SW480 (cell line): ENCODE measurements around the gene P4HTM.
A peak's percentile ranks its signal among the peaks of the same experiment; 100 is the strongest.

ENCODE experiments used
- DNase-seq: peaks from one replicate; pipeline ENCODE4 v3.0.0-alpha.2; 2016; ENCODE audit warnings: low spot score

P4HTM gene

DNA sequence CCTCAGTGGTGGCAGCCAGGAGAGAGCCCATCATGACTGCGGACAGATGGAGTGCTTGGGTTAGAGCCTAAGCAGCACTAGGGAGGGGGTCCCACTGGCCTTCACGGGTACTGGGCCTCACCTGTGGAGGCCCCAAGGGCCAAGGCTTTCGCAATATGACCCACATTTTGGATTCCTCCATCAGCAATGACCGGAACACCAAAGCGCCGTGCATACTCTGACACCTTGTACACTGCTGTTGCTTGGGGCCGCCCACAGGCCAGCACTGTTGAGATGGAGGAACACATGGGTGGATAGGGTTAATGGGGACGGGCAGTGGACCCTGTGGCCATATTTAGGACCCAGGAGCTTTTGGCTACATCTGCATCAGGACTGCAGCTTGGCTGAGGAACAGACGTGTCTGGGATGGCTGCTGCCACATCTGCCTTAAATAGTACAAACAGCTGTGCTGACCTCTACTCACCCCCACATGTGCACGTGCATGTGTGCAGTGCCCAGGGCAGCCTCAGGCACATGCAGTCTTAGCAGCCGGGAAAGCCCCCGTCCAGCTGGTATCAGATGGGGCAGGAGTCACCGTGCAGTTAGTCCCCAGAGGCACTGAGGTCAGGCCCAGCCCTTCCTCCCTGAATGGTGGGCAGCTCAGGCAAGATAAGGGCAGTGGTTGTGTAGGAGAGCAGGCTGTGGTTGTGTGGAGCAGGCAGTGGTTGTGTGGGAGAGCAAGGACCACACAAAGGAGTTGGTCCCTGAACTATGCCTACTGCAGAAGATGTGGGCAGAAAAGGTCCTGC, 35.2 kb downstream of the P4HTM start:
- no peak for DNase-seq

DNA sequence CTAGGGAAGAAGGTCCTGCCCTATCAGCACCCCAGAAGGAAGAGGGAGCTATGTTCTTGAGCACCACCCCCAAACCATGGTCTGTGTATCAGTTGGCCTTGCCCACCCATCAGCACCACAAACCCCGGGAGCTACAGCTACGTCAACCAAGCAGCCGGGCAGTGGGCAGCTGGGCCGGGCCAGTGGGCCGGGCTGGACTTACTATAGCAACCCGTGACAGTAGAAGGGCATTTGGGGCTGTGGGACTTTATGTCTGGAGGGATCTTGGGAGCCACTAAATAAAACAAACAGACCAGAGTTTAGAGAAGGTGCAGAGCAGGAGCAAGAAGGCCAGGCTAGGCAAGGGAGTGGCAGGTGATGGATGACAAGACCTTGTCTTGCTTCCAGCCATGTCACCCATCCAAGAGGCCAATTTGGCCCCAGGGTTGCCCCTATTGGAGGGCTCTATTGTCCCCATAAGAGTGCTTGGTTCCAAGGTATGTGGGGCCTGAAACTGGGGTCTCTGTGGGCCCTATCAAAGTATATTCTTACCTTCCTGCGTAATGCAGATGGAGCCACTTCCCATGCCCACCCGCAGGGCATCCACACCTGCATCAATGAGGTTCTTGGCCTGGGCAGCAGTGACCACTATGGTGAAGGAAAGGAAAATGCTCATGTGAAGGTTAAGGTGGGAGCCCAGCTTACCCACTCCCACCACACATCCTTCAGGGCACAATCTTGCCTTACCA, 35.9 kb downstream of the P4HTM start:
- DNase-seq: no peak

DNA sequence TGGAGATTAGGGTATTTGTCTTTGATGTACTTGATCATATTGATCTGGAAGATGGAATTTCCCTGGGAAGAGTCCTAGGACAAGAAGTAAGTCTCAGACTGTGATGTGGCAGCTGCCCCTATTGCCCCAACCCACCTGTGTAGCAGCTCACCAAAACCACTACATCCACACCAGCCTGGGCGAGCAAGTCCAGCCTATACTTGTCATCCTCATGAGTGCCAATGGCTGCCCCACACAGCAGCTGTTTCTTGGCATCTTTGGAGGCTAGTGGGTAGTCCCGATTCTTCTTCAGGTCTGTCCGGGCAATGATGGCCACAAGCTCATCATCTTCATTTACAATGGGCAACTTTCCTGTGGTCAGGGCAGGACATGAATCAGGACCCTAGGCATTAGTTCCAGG, 36.5 kb downstream of the P4HTM start:
- no peak for DNase-seq

DNA sequence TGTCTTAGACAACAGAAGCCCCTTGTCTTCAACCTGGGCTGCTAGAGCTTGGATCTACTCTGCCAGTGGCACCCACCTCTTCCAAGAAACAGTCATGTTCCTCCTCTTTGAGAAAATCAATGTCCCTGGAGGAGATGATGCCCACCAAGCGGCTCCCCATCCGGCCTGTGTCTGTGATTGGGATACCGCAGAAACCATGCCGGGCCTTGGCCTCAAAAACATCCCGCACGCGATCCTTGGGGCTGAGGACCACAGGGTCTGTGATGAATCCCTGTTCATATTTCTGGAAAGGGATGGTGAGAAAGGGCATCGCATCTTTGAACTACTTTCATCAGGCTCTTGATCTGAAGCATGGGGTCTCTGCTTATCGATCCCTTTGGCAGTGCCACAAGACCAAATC, 37.6 kb downstream of the P4HTM start:
- DNase-seq: no peak

DNA sequence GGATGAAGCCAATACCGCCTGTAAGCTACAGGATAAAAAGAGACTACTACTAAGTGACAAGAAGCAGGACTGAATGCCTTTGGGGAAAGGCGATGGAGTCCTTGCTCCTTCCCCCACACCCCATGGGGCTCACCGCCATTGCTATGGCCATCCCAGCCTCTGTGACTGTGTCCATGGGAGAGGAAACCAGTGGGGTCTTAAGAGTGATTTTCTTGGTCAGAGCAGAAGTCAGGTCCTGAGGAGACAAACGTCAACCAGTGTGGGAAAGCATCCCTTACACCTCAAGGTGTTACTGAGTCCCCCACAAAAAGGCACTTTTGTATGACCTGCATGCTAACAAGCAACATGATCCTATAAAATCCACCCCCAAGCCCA, 38.2 kb downstream of the P4HTM start:
- DNase-seq: no peak

DNA sequence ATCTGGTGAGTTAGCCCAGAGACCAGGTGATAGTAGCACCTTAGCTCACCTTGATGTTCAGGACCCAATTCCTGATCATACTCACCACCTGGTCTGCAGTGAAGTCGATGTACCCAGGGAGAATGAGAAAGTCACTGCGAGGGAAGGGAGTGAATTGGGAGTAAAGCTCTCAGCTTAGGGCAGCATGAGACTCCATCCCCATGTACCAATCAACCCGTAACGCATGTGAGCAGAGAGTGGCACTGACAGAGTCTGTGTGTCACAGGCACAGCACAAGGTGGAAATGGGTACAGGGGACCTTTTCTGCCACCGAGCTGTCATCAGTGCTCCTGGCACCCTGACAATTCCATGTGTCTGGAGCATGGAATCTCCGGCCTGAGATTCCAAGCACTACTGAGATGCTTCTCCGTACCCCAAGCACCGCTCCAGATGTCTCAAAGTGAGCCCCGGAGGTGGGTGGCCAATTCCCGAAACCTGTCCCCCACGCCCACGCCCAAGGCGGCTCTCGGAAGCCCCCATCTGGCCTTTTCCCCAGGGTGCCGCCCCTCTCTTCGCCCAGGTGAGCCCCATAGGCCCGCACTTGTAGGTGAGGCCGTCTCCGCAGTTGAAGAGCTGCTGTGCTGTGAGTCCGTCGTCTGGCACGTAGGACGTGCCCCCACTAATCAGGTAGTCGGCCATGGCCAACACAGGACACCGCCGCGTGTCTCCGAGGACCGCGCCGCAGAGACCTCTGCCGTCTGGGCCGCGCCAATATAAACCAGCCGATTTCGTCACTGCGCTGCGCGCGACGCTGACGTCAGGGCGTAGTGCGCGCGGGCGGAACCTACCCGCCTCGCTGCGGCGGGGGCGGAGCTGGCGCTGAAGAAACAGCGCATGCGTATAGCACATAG, 38.9 kb downstream of the P4HTM start, which contains the start of gene IMPDH2:
Gene IMPDH2, minus strand, starts transcription at position 726 of the 890 bp plus-strand sequence. Its CDS starts 48 bp downstream, at position 678.
- peak; percentile 90 for DNase-seq

DNA sequence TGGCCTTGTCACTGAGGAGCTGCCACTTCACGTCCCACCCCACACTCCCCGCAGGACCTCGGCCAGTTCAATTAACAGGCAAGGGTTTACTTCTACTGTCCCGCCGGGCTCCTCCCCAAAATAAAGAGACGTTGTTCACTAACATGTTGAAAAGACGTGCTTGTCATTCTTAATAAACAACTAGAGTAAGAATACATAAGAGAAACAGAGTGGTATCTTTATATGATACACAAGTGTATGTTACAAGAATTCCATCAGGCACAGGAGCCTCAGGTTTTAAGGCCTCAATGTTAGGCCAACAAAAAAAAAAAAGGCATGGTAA, 39.5 kb downstream of the P4HTM start:
- DNase-seq: no peak

DNA sequence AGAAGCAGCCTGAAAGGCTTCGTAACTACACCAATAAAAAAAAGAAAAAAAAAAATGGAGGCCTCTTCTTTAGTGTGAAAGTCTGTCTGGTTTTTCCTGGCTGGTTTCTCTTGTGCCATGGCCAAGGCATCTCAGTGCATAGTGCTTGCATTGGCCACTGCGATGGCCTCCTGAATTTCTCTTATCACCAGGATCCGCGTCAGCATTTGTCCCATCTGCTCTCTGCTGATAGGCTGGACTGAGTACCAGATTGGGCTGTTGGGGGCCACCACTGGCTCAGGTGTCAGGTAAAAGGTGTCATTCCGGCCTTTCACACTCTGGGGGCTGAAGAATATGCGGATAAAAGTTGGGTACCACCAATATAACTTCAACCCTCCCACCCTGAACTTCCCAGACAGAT, 40.3 kb downstream of the P4HTM start:
- no peak for DNase-seq

DNA sequence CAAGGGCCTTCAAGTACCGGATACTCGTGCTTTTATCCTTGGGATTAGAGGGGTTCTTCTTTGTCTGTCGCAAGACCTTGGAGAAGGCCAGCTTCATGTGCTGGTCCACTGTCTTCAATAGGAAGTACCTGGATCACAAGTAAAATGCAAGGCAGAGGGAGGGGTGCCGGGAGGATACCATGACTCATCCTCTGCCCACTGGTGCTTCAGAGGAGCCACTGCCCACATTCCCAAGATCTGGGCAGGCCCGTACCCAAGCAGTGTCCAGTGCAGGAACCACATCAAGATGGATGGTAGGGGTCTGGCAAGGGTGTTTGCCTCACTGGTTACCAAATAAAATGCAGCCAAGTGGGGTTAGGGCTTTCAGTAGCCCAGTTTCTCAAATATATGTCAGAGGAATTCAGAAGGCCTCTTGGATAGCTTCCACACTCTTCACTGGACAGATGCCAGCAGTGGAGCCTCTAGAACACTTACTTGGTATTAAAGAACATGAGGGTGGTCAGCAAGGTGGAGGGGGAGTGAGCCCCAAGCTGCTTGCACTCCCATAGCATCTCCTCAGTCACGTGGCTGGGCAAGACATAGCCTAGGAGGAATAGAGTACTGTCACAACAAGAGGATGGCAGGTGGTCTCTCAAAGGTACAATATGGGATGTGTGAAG, 42.7 kb downstream of the P4HTM start:
- DNase-seq: no peak

DNA sequence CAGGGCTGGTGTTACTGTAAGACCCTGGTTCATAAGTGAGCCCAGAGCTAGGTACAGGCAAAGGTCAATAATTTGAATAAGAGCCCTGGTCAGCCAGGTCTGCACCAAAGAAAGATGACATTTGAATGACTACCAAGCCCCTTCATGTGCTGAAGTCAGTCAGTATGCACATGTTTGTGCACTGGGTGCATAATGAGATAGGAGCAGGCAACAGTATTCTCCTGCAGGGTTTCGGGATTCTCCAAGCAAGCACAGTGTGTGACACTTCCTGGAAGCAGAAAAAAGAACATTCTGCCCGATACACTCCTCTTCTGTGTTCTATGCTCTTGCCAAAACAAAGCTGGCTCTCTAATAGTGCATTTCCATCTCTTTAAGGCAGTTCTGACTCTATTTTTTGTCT, 44.6 kb downstream of the P4HTM start:
- no peak for DNase-seq

DNA sequence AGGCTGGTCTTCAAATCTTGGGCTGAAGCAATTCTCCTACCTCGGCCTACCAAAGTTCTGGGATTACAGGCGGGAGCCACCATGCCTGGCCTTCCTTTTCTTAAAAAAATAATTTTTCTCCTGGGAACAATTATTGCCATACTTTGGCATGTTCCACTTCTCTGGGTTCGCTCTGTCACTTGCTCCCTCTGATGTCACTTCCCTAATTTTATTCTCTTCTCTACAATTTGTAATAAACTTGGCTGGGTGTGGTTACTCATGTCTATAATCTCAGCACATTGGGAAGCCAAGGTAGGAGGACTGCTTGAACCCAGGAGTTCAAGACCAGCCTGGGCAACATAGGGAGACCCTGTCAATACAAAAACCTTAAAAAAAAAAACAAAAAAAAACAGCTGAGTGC, 45.2 kb downstream of the P4HTM start:
- no peak for DNase-seq

DNA sequence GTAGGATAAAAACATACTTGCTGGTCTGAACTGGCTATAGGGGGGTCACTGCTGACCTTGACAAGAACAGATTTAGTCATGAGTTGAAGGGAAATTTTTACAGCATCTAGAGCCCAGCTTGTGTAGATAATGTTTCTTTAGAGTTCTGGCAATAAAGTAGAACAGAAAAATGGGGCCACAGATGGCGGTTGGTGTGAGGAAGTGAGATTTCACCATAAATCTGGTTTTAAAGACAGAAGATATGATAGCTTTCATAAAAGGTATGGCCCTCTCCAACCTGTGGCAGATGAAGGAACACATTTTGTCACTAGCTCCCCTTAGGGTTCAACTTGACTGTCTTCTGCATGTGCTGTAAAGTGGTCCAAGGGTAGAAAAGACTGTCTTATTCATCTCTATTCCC, 63.5 kb downstream of the P4HTM start:
- no peak for DNase-seq

DNA sequence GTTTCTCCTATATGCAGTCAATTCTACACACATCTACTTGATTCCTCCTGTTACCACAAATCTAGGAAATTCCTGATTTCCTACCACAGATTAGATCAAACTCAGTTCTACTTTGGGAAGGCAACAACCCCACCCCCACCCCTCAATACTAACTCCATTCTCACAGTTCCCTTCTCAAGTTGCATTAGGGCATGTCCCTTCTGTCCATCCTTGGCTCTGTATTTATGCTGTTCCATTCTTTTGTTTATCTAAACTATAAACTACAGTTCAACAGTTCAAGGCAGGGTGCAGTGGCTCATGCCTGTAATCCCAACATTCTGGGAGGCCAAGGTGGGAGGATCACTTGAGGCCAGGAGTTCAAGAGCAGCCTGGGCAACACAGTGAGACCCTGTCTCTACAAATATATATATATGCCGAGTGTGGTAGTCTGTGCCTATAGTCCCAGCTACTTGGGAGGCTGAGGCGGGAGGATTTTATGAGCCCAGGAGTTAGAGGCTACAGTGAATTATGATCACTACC, 64.4 kb downstream of the P4HTM start:
- DNase-seq: no peak
